NK-92 (cell line): ENCODE results near the gene AKIP1.
"Not testable (repeated sequence)": the region's sequence is repeated elsewhere in the genome, so short reads cannot be mapped to it uniquely, and the experiment has no call there.

Experiments used
- DNase-seq: peaks from one replicate; lab custom pipeline; 2025; ENCODE audit not compliant: unreplicated experiment; lab: John Stamatoyannopoulos, UW

The AKIP1 gene

GRCh38 chr11:8914661-8915018, 3.7 kb downstream of the AKIP1 start:
- DNase-seq = no peak

- no peak for DNase-seq
Measured at GRCh38 chr11:8917157-8917825, 6.3 kb downstream of the AKIP1 start.

GRCh38 chr11:8922691-8923090, 11.7 kb downstream of the AKIP1 start:
- no peak for DNase-seq

GRCh38 chr11:8925711-8926110, 14.7 kb downstream of the AKIP1 start:
- no peak for DNase-seq

- DNase-seq = no peak
Measured at GRCh38 chr11:8926236-8926635, 15.2 kb downstream of the AKIP1 start.

GRCh38 chr11:8927233-8927632, 16.2 kb downstream of the AKIP1 start:
- DNase-seq = no peak

GRCh38 chr11:8928205-8928604, 17.2 kb downstream of the AKIP1 start:
- DNase-seq = no peak

- DNase-seq = no peak
Measured at GRCh38 chr11:8928981-8929615, 18.1 kb downstream of the AKIP1 start.

- no peak for DNase-seq
Measured at GRCh38 chr11:8930456-8931175, 19.6 kb downstream of the AKIP1 start.

- DNase-seq = no peak
Measured at GRCh38 chr11:8932564-8933180, 21.7 kb downstream of the AKIP1 start, which contains the start of gene C11orf16. TSS of gene C11orf16 (minus strand) at chr11:8932947. CDS start at chr11:8932308, 639 bp downstream.

GRCh38 chr11:8933931-8934330, 22.9 kb downstream of the AKIP1 start:
- DNase-seq = no peak

GRCh38 chr11:8934742-8935488, 23.9 kb downstream of the AKIP1 start:
- DNase-seq = no peak

- DNase-seq = not testable (repeated sequence)
Measured at GRCh38 chr11:8935789-8936188, 24.8 kb downstream of the AKIP1 start.

- DNase-seq = no peak
Measured at GRCh38 chr11:8937159-8937558, 26.2 kb downstream of the AKIP1 start.

GRCh38 chr11:8937659-8938058, 26.7 kb downstream of the AKIP1 start:
- DNase-seq = no peak

GRCh38 chr11:8941341-8942103, 30.5 kb downstream of the AKIP1 start:
- DNase-seq = no peak

- no peak for DNase-seq
Measured at GRCh38 chr11:8942518-8943066, 31.6 kb downstream of the AKIP1 start, which contains the start of gene ASCL3. TSS of gene ASCL3 (minus strand) at chr11:8943016. CDS start at chr11:8938161, 4,855 bp downstream.

GRCh38 chr11:8947230-8947943, 36.4 kb downstream of the AKIP1 start:
- no peak for DNase-seq

- DNase-seq = no peak
Measured at GRCh38 chr11:8948886-8949285, 37.9 kb downstream of the AKIP1 start.
